Suppressor macrophage (primary cell): ENCODE measurements around the gene MLLT1.

Experiments used
- DNase-seq, 4 experiments: peaks; one replicate each; pipeline ENCODE4 v3.0.0-alpha.2; 2020 to 2022

The MLLT1 gene

DNA sequence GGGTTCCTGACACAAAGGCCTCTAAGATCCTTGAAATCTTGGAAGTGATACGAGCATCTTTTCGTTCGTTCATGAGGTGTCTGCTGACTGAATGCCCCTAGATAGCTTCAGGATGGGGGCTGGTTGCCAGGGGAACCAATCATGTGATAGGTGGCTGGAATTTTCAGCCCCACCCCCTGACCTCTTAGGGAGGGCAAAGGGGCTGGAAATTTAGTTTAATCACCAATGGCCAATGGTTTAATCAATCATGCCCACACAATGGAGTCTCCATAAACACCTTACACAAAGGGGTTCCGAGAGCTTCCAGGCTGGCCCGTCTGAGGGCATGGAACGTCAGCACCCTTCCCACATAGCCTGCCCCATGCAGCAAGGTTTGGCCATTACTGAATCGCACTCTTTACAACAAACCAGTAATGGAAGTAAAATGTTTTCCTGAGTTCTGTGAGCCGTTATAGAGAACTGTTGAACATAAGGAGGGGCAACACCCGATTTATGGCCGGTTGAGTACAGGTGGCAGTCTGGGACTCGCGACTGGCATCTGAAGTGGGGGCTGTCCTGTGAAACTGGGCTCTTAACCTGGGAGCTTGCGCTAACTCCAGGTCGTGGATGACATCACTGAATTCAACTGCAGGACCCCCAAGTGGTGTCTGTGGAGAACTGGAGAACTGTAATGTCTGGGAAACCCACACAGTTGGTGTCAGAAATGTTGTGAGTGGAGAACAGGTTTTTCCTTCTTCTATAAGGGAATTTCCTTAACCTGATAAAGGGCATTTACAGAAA lies 25.6 kb downstream of the MLLT1 start:
- no peak for DNase-seq

DNA sequence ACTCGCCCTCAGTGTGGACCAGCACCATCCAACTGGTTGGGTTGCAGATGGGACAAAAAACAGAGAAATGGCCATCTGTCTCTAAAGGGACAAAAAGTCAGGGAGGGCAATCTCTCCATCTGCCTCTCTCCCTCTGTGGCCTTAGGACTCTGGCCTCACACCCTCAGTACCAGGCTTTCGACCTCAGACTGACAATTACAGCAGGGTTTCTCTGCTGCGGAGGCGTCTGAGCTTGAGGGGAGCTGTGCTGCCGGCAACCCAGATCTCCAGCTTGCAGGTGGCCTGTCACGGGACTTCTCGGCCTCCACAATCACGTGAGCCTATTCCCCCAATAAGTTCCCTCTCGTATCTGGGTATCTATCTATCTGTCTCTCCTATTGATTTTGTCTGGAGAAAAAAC lies 27.7 kb downstream of the MLLT1 start:
- no peak for DNase-seq

- DNase-seq = peak; percentile 15 to 55 (median 50)
Measured at GRCh38 chr19:6250909-6251308, 28.9 kb downstream of the MLLT1 start.

GRCh38 chr19:6250024-6250615 lies 29.7 kb downstream of the MLLT1 start:
- no peak for DNase-seq

DNA sequence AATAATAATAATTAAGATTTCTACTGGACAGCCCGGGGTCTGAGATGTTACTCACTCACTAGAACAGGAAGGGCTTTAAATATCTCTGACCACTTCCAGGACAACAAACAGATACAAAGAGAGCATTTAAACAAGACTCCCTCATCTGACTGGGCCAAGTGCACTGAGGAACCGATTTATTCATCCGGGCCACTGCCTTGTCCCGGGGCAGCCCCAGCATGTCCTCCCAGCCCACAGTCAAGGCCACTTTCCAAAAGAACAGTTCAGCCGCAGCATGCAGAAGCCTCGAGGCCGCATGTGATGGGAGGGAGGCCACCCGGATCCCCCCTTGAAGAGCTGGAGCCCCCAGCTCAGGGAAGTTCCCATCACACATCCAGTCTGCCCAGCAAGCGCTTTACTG lies 30.5 kb downstream of the MLLT1 start:
- no peak for DNase-seq

GRCh38 chr19:6248844-6249243 lies 30.9 kb downstream of the MLLT1 start:
- DNase-seq = no peak

- DNase-seq = no peak
Measured at GRCh38 chr19:6248341-6248740, 31.4 kb downstream of the MLLT1 start.

DNA sequence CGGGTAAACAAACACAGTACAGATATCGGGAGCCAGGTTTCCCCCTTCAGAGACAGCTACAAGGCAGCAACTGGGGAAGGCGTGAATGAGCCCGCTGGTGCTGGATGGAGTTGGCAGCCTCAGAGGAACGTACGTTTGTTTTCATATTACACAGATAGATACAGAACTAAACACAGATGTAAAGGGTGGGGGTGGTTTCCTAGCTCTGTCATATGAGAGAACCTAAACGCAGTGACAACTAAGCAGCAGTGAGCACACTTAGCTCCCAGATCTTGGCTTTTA lies 32.8 kb downstream of the MLLT1 start:
- no peak for DNase-seq

- DNase-seq = no peak
Measured at GRCh38 chr19:6246174-6247006, 33.4 kb downstream of the MLLT1 start.

- no peak for DNase-seq
Measured at GRCh38 chr19:6242677-6243076, 37.1 kb downstream of the MLLT1 start.

DNA sequence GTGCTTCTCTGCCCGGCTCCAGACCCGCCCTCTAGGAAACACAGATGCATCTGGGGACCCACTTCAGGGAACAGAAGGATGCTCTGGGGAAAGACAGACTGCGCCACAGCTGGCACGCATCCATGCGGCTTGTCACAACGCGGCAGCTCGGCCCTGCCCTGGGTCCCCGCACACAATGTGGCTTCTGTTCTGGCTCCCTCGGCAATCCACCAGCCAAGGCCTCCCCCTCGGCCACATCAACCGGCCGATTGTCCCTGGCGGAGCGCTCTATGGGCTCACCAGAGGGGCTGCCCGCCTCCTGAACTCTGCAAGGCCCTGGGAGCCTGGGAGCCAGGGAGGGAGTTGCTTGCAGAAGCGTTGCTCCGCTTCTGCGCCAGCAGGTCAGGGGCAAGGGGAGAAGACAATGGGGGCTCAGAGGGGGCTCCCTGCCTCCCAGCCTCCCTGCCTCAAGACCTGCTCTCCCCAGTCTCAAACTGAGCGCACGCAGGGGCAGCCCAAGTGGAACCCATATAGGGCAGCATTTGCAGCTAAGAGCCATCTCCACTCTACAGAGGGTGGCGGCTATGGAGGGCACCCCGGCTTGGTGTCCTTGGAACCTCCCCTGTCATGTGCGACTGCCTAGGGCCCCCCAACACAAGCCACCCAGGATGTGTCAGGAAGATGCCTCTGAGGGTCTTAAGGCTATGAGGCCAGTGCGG lies 37.9 kb downstream of the MLLT1 start:
- DNase-seq = no peak

DNA sequence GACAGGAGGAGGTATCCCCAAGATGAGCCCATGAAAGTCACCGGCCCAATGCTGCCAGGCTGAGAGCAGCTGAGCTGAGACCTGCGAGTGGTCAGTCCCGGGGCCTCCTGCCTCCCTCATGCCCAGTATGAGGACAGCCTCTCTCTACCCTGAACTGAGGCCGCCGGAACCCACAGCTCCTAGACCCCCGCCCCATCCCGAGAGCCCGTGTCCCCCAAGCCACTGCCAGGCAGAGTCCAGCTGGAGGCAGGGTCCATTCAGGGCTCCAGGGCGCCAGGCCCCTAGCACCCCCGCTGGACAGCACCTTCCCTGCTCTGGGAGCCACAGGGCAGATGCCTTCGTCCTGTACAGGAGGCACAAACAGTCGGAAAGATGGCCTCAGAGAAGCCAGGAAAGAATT lies 38.7 kb downstream of the MLLT1 start:
- no peak for DNase-seq

- DNase-seq = no peak
Measured at GRCh38 chr19:6239871-6240676, 39.7 kb downstream of the MLLT1 start.

- DNase-seq = no peak
Measured at GRCh38 chr19:6239401-6239844, 40.4 kb downstream of the MLLT1 start.

DNA sequence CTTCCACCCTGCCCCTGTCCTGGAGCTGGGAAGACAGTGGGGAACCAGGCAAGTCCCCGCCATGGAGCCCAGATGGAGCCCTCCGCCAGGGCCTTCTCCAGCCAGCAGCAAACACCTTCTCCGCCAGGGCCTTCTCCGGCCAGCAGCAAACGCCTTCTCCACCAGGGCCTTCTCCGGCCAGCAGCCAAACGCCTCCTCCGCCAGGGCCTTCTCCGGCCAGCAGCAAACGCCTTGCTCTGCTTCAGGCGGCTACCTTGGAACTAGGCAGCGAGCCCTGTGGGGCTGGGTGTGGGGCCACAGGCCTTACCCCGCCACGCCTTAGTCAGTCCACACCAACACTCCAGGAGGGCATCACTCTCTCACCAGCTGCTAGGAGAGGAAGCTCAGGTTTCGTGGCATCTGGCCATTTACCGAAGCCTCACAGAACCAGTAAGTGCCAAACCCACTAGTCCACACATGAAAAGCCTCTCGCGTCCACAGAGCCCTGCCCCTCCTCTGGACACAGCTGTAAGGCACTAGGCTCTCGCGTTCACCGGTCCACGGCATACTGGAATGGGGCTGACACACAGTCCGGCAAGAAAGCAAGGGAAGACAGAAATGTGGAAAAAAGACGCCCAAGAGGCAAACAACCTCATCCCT lies 41.0 kb downstream of the MLLT1 start:
- no peak for DNase-seq

- no peak for DNase-seq
Measured at GRCh38 chr19:6238256-6238642, 41.5 kb downstream of the MLLT1 start.

DNA sequence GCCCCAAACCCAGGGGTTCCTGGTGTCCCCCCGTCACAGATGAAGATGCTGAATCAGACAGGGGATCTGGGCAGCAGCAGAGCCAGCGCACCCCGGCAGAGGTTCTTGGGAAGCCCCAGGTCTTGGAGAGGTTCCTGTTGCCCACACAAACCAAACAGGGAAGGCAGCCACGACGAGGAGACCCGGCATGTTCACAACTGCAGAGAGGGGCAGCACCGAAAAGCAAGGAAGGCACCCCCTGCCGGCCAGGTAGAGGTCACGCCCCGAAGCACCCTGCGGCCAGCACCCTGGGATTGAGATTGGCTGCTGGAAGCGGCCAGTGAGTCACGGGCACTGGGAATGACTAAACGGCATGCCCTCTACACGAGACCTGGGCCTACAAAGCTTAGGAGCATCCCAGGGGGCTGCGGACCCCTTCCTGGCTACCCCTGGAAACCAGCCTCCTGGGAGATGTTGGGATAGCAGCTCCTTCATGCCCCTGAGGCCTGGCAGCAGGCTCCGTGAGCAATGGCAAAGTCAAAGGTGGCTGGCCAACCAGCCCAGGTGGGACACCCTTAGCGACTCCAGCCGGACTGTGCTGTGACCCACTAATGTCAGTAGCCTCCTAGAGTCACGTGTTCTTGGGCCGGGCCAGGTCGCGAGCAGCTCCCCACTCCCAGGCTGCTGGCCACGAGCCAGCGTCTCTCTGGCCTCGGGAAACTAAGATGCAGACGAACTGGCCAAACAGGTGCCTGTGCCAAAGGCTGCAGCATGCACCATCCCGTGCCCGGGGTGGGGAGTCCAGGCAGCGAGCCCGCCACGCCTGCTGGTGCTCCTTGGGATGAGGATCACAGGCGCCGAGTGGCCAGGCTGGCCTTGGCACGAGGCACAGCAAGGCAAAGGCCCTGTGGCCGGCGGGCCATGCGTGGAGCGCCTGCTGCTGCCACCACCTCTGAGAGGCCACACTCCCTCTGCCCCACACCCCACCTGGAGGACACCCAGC lies 43.2 kb downstream of the MLLT1 start:
- no peak for DNase-seq

GRCh38 chr19:6235031-6235951 lies 44.5 kb downstream of the MLLT1 start:
- no peak for DNase-seq

DNA sequence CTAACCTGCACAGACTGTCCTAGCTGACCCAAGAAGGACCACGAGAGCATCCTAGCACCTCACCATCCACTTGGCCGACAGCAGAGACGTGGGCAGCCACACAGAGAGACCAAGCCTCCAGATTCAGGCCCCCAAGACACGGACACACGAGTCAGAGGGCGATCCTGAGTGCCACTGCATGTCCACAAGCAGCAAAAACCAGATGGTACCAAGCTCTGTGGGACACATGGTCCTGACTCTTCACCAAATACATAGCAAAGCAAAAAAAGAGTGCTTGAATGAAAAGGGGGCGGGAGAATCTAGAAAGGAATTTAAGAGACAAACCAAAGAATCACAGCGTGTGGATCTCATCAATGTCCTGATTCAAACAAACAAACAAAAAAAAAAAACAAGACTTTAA lies 45.2 kb downstream of the MLLT1 start:
- no peak for DNase-seq
